ENCODE measurements around the gene ATG4D.

DNA sequence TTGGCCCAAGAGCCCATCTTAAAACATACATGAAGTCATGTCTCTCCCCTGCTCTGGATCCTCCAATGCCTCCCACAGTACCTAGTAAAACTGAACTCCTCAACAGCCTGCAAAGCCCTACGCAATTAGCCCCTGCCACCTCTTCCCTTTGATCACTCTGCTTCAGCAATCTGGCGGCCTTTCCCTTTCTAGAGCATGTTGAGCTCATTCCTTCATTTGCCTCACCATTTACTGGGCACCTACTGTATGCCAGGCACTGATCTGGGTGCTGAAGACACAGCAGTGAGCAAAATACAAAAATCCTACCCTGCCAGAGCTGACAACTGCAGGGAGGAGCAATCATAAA is 43.5 kb upstream of the ATG4D start:
- TF ChIP-seq, protein P1, sequence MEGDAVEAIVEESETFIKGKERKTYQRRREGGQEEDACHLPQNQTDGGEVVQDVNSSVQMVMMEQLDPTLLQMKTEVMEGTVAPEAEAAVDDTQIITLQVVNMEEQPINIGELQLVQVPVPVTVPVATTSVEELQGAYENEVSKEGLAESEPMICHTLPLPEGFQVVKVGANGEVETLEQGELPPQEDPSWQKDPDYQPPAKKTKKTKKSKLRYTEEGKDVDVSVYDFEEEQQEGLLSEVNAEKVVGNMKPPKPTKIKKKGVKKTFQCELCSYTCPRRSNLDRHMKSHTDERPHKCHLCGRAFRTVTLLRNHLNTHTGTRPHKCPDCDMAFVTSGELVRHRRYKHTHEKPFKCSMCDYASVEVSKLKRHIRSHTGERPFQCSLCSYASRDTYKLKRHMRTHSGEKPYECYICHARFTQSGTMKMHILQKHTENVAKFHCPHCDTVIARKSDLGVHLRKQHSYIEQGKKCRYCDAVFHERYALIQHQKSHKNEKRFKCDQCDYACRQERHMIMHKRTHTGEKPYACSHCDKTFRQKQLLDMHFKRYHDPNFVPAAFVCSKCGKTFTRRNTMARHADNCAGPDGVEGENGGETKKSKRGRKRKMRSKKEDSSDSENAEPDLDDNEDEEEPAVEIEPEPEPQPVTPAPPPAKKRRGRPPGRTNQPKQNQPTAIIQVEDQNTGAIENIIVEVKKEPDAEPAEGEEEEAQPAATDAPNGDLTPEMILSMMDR (conservative IDR thresholded peaks at IDR 0.05; ENCODE audit: low read depth in 2 of 2) = no peak
- TF ChIP-seq EZH2phosphoT487 (IDR thresholded peaks at IDR 0.05; ENCODE audit: unreplicated experiment) (no peak), EZH2 (IDR thresholded peaks at IDR 0.05; ENCODE audit: low read depth, unreplicated experiment) (no peak), CREB1 (CRISPR knock-in tag; IDR thresholded peaks at IDR 0.05; ENCODE audit: low read depth) (no peak), JUNB (IDR thresholded peaks at IDR 0.05; ENCODE audit: unreplicated experiment) (no peak)
- TF ChIP-seq, protein P2, sequence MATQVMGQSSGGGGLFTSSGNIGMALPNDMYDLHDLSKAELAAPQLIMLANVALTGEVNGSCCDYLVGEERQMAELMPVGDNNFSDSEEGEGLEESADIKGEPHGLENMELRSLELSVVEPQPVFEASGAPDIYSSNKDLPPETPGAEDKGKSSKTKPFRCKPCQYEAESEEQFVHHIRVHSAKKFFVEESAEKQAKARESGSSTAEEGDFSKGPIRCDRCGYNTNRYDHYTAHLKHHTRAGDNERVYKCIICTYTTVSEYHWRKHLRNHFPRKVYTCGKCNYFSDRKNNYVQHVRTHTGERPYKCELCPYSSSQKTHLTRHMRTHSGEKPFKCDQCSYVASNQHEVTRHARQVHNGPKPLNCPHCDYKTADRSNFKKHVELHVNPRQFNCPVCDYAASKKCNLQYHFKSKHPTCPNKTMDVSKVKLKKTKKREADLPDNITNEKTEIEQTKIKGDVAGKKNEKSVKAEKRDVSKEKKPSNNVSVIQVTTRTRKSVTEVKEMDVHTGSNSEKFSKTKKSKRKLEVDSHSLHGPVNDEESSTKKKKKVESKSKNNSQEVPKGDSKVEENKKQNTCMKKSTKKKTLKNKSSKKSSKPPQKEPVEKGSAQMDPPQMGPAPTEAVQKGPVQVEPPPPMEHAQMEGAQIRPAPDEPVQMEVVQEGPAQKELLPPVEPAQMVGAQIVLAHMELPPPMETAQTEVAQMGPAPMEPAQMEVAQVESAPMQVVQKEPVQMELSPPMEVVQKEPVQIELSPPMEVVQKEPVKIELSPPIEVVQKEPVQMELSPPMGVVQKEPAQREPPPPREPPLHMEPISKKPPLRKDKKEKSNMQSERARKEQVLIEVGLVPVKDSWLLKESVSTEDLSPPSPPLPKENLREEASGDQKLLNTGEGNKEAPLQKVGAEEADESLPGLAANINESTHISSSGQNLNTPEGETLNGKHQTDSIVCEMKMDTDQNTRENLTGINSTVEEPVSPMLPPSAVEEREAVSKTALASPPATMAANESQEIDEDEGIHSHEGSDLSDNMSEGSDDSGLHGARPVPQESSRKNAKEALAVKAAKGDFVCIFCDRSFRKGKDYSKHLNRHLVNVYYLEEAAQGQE (IDR thresholded peaks at IDR 0.05; ENCODE audit: unreplicated experiment) = no peak

Data from GM23338 (cell line).